GM18526 (cell line): Measurements from ENCODE around the gene DNAJB1.

ENCODE experiments used
- POLR2A ChIP-seq: IDR thresholded peaks from 3 replicates; pipeline ENCODE4 v1.6.1; 2011; ENCODE audit not compliant: insufficient read length; ENCODE audit errors: extremely low read depth

The DNAJB1 gene

GRCh38 chr19:14530506-14530905, 12.3 kb upstream of the DNAJB1 start:
- no peak for TF ChIP-seq POLR2A

GRCh38 chr19:14530005-14530348, 11.8 kb upstream of the DNAJB1 start:
- no peak for TF ChIP-seq POLR2A

- peak; percentile 98 for TF ChIP-seq POLR2A
Observed at GRCh38 chr19:14529254-14530004, 11.2 kb upstream of the DNAJB1 start, which contains the start of gene TECR. Gene TECR, plus strand, starts transcription at chr19:14529594. Its CDS starts 103 bp downstream, at chr19:14529697.

- TF ChIP-seq POLR2A, result no peak
Observed at GRCh38 chr19:14528419-14529253, 10.4 kb upstream of the DNAJB1 start.

GRCh38 chr19:14526423-14526822, 8.2 kb upstream of the DNAJB1 start:
- TF ChIP-seq POLR2A, result no peak

GRCh38 chr19:14525729-14526128, 7.5 kb upstream of the DNAJB1 start:
- TF ChIP-seq POLR2A, result no peak

GRCh38 chr19:14520543-14520942, 2.3 kb upstream of the DNAJB1 start:
- TF ChIP-seq POLR2A, result no peak

GRCh38 chr19:14519860-14520407, 1.7 kb upstream of the DNAJB1 start:
- TF ChIP-seq POLR2A, result no peak

- TF ChIP-seq POLR2A, result no peak
Observed at GRCh38 chr19:14519245-14519859, 1.2 kb upstream of the DNAJB1 start.

- no peak for TF ChIP-seq POLR2A
Observed at GRCh38 chr19:14517446-14517839, 754 bp downstream of the DNAJB1 start.

- TF ChIP-seq POLR2A, result no peak
Observed at GRCh38 chr19:14516746-14517438, 1.3 kb downstream of the DNAJB1 start.

- no peak for TF ChIP-seq POLR2A
Observed at GRCh38 chr19:14516048-14516534, 2.1 kb downstream of the DNAJB1 start.

GRCh38 chr19:14515501-14516047, 2.6 kb downstream of the DNAJB1 start:
- TF ChIP-seq POLR2A, result no peak

- TF ChIP-seq POLR2A, result no peak
Observed at GRCh38 chr19:14514215-14514863, 3.9 kb downstream of the DNAJB1 start.
